Measurements from ENCODE around the gene ZBTB20.
A peak's percentile ranks its signal among the peaks of the same experiment; 100 is the strongest.
"Not testable (repeated sequence)": the region's sequence is repeated elsewhere in the genome, so short reads cannot be mapped to it uniquely, and the experiment has no call there.

Gene ZBTB20

GRCh38 chr3:115127208-115127607, 19.9 kb downstream of the ZBTB20 start:
- ChIA-PET POLR2A (interaction anchor here (0.6 kb wide), 2 partner anchors 11 to 21 kb away, joined by 3 to 4 read pairs; no protein-coding TSS in a partner anchor), CTCF (interaction anchor here (0.8 to 1.2 kb wide), 2 partner anchors 7 to 9 kb away, joined by 3 read pairs; no protein-coding TSS in a partner anchor)
- no peaks in the 10 kb centered on the region for H3K9me3 ChIP-seq (ENCODE audit: control extremely low read depth in 1 of 5, control insufficient read depth in 4 of 5, insufficient read depth in 2 of 5, low read depth in 1 of 5, low read length in 4 of 5)
- WGBS (ENCODE audit: insufficient coverage): no CpG with 5 or more reads among the region's 3 CpGs
- no peak for DNase-seq
- H3K4me1 ChIP-seq (ENCODE audit: control extremely low read depth in 1 of 4, control insufficient read depth in 4 of 4, insufficient read depth in 4 of 4, low read length in 3 of 4): no peaks in the 10 kb centered on the region
- H3K36me3 ChIP-seq (ENCODE audit: control insufficient read depth in 4 of 4, insufficient read depth in 4 of 4, low read length in 3 of 4): no peaks in the 10 kb centered on the region
- H3K27me3 ChIP-seq (replicated peaks in 2 of 5; ENCODE audit: control insufficient read depth in 4 of 5, insufficient read depth in 5 of 5, low read length in 4 of 5): no peaks in the 10 kb centered on the region
- no peak overlapping the region for H3K4me3 ChIP-seq (ENCODE audit: control insufficient read depth in 1 of 7, extremely low read depth in 1 of 7, insufficient read depth in 4 of 7, low read depth in 2 of 7, low read length in 6 of 7)
- no peak overlapping the region for H3K27ac ChIP-seq (ENCODE audit: insufficient read depth in 1 of 2, low read depth in 1 of 2, low read length in 2 of 2, poor library complexity in 1 of 2, severe bottlenecking in 2 of 2)

GRCh38 chr3:115120597-115120996, 26.5 kb downstream of the ZBTB20 start:
- WGBS (ENCODE audit: insufficient coverage): 80% methylated on average over 1 of the region's 1 CpG

DNA sequence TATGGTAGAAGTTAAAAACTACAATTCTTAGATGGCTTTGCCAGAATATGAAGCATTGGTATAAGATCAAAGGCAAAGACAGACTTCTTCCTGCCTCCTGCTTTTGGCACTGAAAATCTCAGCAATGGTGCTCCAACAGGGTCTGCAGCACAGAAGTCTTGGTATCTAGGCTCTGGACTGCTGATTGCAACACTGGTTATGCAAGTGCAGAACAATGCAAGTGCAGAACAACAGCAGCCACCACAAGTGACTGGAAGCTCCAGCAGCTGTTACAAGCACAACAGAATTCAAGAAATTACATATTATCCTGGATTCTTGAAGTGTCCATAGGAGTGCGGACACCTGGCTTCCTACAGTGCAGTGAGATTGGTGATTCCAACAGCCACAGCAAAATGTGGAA, 33.7 kb downstream of the ZBTB20 start:
- ChIA-PET POLR2A (no interaction called here), CTCF (no interaction called here)
- H3K9me3 ChIP-seq (ENCODE audit: control extremely low read depth in 1 of 5, control insufficient read depth in 4 of 5, insufficient read depth in 2 of 5, low read depth in 1 of 5, low read length in 4 of 5): peaks cover 0 to 2% (median 0%) of the 10 kb centered on the region in 5 experiments
- H3K4me3 ChIP-seq (ENCODE audit: control insufficient read depth in 1 of 7, extremely low read depth in 1 of 7, insufficient read depth in 4 of 7, low read depth in 2 of 7, low read length in 6 of 7): no peak overlapping the region
- H3K36me3 ChIP-seq (ENCODE audit: control insufficient read depth in 4 of 4, insufficient read depth in 4 of 4, low read length in 3 of 4): peaks cover 0 to 3% (median 0%) of the 10 kb centered on the region in 4 experiments
- 78% methylated on average over 1 of the region's 1 CpG for WGBS (ENCODE audit: insufficient coverage)
- H3K4me1 ChIP-seq (ENCODE audit: control extremely low read depth in 1 of 4, control insufficient read depth in 4 of 4, insufficient read depth in 4 of 4, low read length in 3 of 4): peaks cover 0 to 2% (median 0%) of the 10 kb centered on the region in 4 experiments
- no peak for DNase-seq
- H3K27ac ChIP-seq (ENCODE audit: insufficient read depth in 1 of 2, low read depth in 1 of 2, low read length in 2 of 2, poor library complexity in 1 of 2, severe bottlenecking in 2 of 2): no peak overlapping the region
- H3K27me3 ChIP-seq (replicated peaks in 2 of 5; ENCODE audit: control insufficient read depth in 4 of 5, insufficient read depth in 5 of 5, low read length in 4 of 5): no peaks in the 10 kb centered on the region

More at GRCh38 chr3:115120597-115120996, 26.5 kb downstream of the ZBTB20 start:
- H3K27ac ChIP-seq (ENCODE audit: insufficient read depth in 1 of 2, low read depth in 1 of 2, low read length in 2 of 2, poor library complexity in 1 of 2, severe bottlenecking in 2 of 2): no peak overlapping the region
- no peak for DNase-seq
- no peaks in the 10 kb centered on the region for H3K27me3 ChIP-seq (replicated peaks in 2 of 5; ENCODE audit: control insufficient read depth in 4 of 5, insufficient read depth in 5 of 5, low read length in 4 of 5)
- no peak overlapping the region for H3K4me3 ChIP-seq (ENCODE audit: control insufficient read depth in 1 of 7, extremely low read depth in 1 of 7, insufficient read depth in 4 of 7, low read depth in 2 of 7, low read length in 6 of 7)
- ChIA-PET POLR2A (no interaction called here), CTCF (no interaction called here)
- peaks cover 0 to 4% (median 0%) of the 10 kb centered on the region in 5 experiments for H3K9me3 ChIP-seq (ENCODE audit: control extremely low read depth in 1 of 5, control insufficient read depth in 4 of 5, insufficient read depth in 2 of 5, low read depth in 1 of 5, low read length in 4 of 5)
- no peaks in the 10 kb centered on the region for H3K36me3 ChIP-seq (ENCODE audit: control insufficient read depth in 4 of 4, insufficient read depth in 4 of 4, low read length in 3 of 4)
- H3K4me1 ChIP-seq (ENCODE audit: control extremely low read depth in 1 of 4, control insufficient read depth in 4 of 4, insufficient read depth in 4 of 4, low read length in 3 of 4): no peaks in the 10 kb centered on the region

GRCh38 chr3:115111632-115112031, 35.5 kb downstream of the ZBTB20 start:
- DNase-seq: peak in 1 of 3 donors; percentile 19
- ChIA-PET CTCF (no interaction called here), POLR2A (no interaction called here)
- H3K27me3 ChIP-seq (replicated peaks in 2 of 5; ENCODE audit: control insufficient read depth in 4 of 5, insufficient read depth in 5 of 5, low read length in 4 of 5): no peaks in the 10 kb centered on the region
- H3K4me1 ChIP-seq (ENCODE audit: control extremely low read depth in 1 of 4, control insufficient read depth in 4 of 4, insufficient read depth in 4 of 4, low read length in 3 of 4): peaks cover 0 to 2% (median 0%) of the 10 kb centered on the region in 4 experiments
- WGBS (ENCODE audit: insufficient coverage): no CpG with 5 or more reads among the region's 1 CpG
- H3K27ac ChIP-seq (ENCODE audit: insufficient read depth in 1 of 2, low read depth in 1 of 2, low read length in 2 of 2, poor library complexity in 1 of 2, severe bottlenecking in 2 of 2): no peak overlapping the region
- H3K36me3 ChIP-seq (ENCODE audit: control insufficient read depth in 4 of 4, insufficient read depth in 4 of 4, low read length in 3 of 4): peaks cover 0 to 8% (median 2%) of the 10 kb centered on the region in 4 experiments
- no peak overlapping the region for H3K4me3 ChIP-seq (ENCODE audit: control insufficient read depth in 1 of 7, extremely low read depth in 1 of 7, insufficient read depth in 4 of 7, low read depth in 2 of 7, low read length in 6 of 7)
- peaks cover 0 to 4% (median 0%) of the 10 kb centered on the region in 5 experiments for H3K9me3 ChIP-seq (ENCODE audit: control extremely low read depth in 1 of 5, control insufficient read depth in 4 of 5, insufficient read depth in 2 of 5, low read depth in 1 of 5, low read length in 4 of 5)

GRCh38 chr3:115110830-115111229, 36.3 kb downstream of the ZBTB20 start:
- WGBS (ENCODE audit: insufficient coverage): 100% methylated on average over 1 of the region's 5 CpGs
- Histone ChIP-seq H3K27me3 (replicated peaks in 2 of 5; ENCODE audit: control insufficient read depth in 4 of 5, insufficient read depth in 5 of 5, low read length in 4 of 5) (no peaks in the 10 kb centered on the region), H3K4me1 (ENCODE audit: control extremely low read depth in 1 of 4, control insufficient read depth in 4 of 4, insufficient read depth in 4 of 4, low read length in 3 of 4) (peaks cover 0 to 2% (median 0%) of the 10 kb centered on the region in 4 experiments), H3K27ac (ENCODE audit: insufficient read depth in 1 of 2, low read depth in 1 of 2, low read length in 2 of 2, poor library complexity in 1 of 2, severe bottlenecking in 2 of 2) (no peak overlapping the region), H3K4me3 (ENCODE audit: control insufficient read depth in 1 of 7, extremely low read depth in 1 of 7, insufficient read depth in 4 of 7, low read depth in 2 of 7, low read length in 6 of 7) (no peak overlapping the region), H3K9me3 (ENCODE audit: control extremely low read depth in 1 of 5, control insufficient read depth in 4 of 5, insufficient read depth in 2 of 5, low read depth in 1 of 5, low read length in 4 of 5) (peaks cover 0 to 4% (median 0%) of the 10 kb centered on the region in 5 experiments), H3K36me3 (ENCODE audit: control insufficient read depth in 4 of 4, insufficient read depth in 4 of 4, low read length in 3 of 4) (peaks cover 0 to 8% (median 2%) of the 10 kb centered on the region in 4 experiments)
- CTCF ChIA-PET: interaction anchor here (1.1 to 1.5 kb wide), 2 partner anchors 10 to 19 kb away, joined by 3 read pairs; no protein-coding TSS in a partner anchor
- no peak for DNase-seq
- POLR2A ChIA-PET: no interaction called here

DNA sequence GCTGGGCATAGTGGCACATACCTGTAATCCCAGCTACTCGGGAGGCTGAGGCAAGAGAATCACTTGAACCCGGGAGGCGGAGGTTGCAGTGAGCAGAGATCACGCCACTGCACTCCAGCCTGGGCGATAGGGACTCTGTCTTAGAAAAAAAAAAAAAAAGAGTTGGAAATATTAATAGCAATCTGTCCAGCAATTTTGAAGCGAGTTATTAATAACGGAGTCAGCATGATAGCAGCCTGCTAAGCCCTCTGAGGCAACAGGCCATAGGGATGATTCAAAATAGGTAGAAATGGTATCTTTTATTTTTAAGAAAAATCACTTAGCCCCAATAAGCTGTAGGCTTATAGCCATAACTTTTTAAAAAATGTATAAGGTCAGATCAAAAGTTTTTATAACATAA, 37.0 kb downstream of the ZBTB20 start:
- POLR2A ChIA-PET; H3K27ac ChIP-seq (ENCODE audit: insufficient read depth in 1 of 2, low read depth in 1 of 2, low read length in 2 of 2, poor library complexity in 1 of 2, severe bottlenecking in 2 of 2); DNase-seq; H3K4me1 ChIP-seq (ENCODE audit: control extremely low read depth in 1 of 4, control insufficient read depth in 4 of 4, insufficient read depth in 4 of 4, low read length in 3 of 4); H3K9me3 ChIP-seq (ENCODE audit: control extremely low read depth in 1 of 5, control insufficient read depth in 4 of 5, insufficient read depth in 2 of 5, low read depth in 1 of 5, low read length in 4 of 5); H3K27me3 ChIP-seq (replicated peaks in 2 of 5; ENCODE audit: control insufficient read depth in 4 of 5, insufficient read depth in 5 of 5, low read length in 4 of 5); H3K36me3 ChIP-seq (ENCODE audit: control insufficient read depth in 4 of 4, insufficient read depth in 4 of 4, low read length in 3 of 4); H3K4me3 ChIP-seq (ENCODE audit: control insufficient read depth in 1 of 7, extremely low read depth in 1 of 7, insufficient read depth in 4 of 7, low read depth in 2 of 7, low read length in 6 of 7): not testable (repeated sequence)
- CTCF ChIA-PET: interaction anchor here (1.1 to 1.5 kb wide), 3 partner anchors 10 to 20 kb away, joined by 3 read pairs; no protein-coding TSS in a partner anchor
- 96% methylated on average over 5 of the region's 7 CpGs for WGBS (ENCODE audit: insufficient coverage)

- no CpG with 5 or more reads among the region's 5 CpGs for WGBS (ENCODE audit: insufficient coverage)
- no peak overlapping the region for H3K27ac ChIP-seq (ENCODE audit: insufficient read depth in 1 of 2, low read depth in 1 of 2, low read length in 2 of 2, poor library complexity in 1 of 2, severe bottlenecking in 2 of 2)
- H3K27me3 ChIP-seq (replicated peaks in 2 of 5; ENCODE audit: control insufficient read depth in 4 of 5, insufficient read depth in 5 of 5, low read length in 4 of 5): no peaks in the 10 kb centered on the region
- H3K9me3 ChIP-seq (ENCODE audit: control extremely low read depth in 1 of 5, control insufficient read depth in 4 of 5, insufficient read depth in 2 of 5, low read depth in 1 of 5, low read length in 4 of 5): peaks cover 0 to 16% (median 2%) of the 10 kb centered on the region in 5 experiments
- ChIA-PET POLR2A (no interaction called here), CTCF (no interaction called here)
- no peak for DNase-seq
- H3K4me3 ChIP-seq (ENCODE audit: control insufficient read depth in 1 of 7, extremely low read depth in 1 of 7, insufficient read depth in 4 of 7, low read depth in 2 of 7, low read length in 6 of 7): no peak overlapping the region
- H3K4me1 ChIP-seq (ENCODE audit: control extremely low read depth in 1 of 4, control insufficient read depth in 4 of 4, insufficient read depth in 4 of 4, low read length in 3 of 4): peaks cover 0 to 2% (median 0%) of the 10 kb centered on the region in 4 experiments
- H3K36me3 ChIP-seq (ENCODE audit: control insufficient read depth in 4 of 4, insufficient read depth in 4 of 4, low read length in 3 of 4): peaks cover 0 to 10% (median 4%) of the 10 kb centered on the region in 4 experiments
Measured at GRCh38 chr3:115108614-115109013, 38.5 kb downstream of the ZBTB20 start.

Measured in common myeloid progenitor, CD34-positive (primary cell).